Activated B cell treated with CpG ODN at 0.5 μM for 24 hours (primary cell): Measurements from ENCODE around the gene COQ3. TPM values are rescaled to one million over a fixed set of nuclear protein-coding genes. Genes with fewer than 3 reads are reported as not detected.
"Not testable (repeated sequence)": the region's sequence is repeated elsewhere in the genome, so short reads cannot be mapped to it uniquely, and the experiment has no call there.

Source experiments
- ATAC-seq: fragments of 200-7000 bp; cut with Tn5 transposase; one replicate; pipeline ENCODE4 v1.10.0; 2021; ENCODE audit warnings: low read depth, mild to moderate bottlenecking, moderate library complexity
- CTCF ChIA-PET: fragments of 350-600 bp; sonication (Branson Sonifier 250); formaldehyde crosslinking; loops from one replicate; lab custom pipeline; 2021; ENCODE audit warnings: antibody characterized with exemption; lab: Charles Lee
- POLR2A ChIA-PET: fragments of 350-600 bp; sonication (Branson Sonifier 250); formaldehyde crosslinking; loops from one replicate; lab custom pipeline; 2021; ENCODE audit warnings: antibody characterized with exemption; lab: Charles Lee
- DNase-seq: peaks from one replicate; pipeline ENCODE4 v3.0.0; 2022
- H3K27ac Mint-ChIP-seq: one replicate; pipeline ENCODE4 v1.8.0; 2020; ENCODE audit warnings: mixed read lengths
- H3K27me3 Mint-ChIP-seq: one replicate; pipeline ENCODE4 v1.8.0; 2021; ENCODE audit warnings: mixed read lengths
- H3K36me3 Mint-ChIP-seq: one replicate; pipeline ENCODE4 v1.8.0; 2021; ENCODE audit warnings: low read depth, mixed read lengths
- H3K4me1 Mint-ChIP-seq: one replicate; pipeline ENCODE4 v1.8.0; 2021; ENCODE audit warnings: mixed read lengths
- H3K4me3 Mint-ChIP-seq: one replicate; pipeline ENCODE4 v1.8.0; 2020; ENCODE audit warnings: mild to moderate bottlenecking, mixed read lengths
- H3K9me3 Mint-ChIP-seq: one replicate; pipeline ENCODE4 v1.8.0; 2020; ENCODE audit warnings: mixed read lengths
- intact Hi-C: fragments of 100-400 bp; cut with micrococcal nuclease; formaldehyde crosslinking; loops from one replicate; pipeline ENCODE4 v1.15.1; 2024
- total RNA-seq: library from RNA; stranded (reverse); gene quantifications from 2 replicates; pipeline ENCODE4 v1.2.3, GENCODE V29; 2022
- TF ChIP-seq, protein P1 (sequence below): fragments of 200-600 bp; IDR thresholded peaks from one replicate; pipeline ENCODE4 v1.8.0; 2022; ENCODE audit warnings: antibody characterized with exemption, mild to moderate bottlenecking

Gene COQ3
- total RNA-seq, 1 donor from 2014 or later = 5.6 TPM

DNA sequence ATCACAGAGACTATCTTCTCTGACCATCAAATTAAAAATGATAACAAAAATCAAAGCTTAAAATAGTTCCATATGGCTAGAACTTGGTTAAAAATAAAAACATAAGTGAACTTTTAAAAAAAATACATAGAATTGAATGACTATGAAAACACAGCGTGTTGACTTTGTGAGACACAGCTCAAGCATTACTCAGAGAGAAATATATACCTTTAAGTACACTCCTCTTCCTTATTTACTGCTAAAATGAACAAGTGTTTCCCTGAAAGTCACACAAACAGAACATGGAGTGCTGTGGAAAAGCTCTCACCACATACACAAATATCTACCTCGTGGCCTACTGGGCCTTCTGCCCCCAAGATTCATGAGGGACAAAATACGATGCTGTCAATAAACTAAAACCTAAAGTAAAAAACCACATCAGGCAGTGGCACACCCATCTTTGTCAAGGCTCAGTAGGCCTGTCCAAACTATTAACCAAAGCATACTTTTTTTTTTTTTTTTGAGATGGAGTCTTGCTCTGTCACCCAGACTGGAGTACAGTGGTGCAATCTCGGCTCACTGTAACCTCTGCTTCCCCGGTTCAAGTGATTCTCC lies 52.0 kb downstream of the COQ3 start:
- intact Hi-C loops = no loop called here
- TF ChIP-seq, protein P1, sequence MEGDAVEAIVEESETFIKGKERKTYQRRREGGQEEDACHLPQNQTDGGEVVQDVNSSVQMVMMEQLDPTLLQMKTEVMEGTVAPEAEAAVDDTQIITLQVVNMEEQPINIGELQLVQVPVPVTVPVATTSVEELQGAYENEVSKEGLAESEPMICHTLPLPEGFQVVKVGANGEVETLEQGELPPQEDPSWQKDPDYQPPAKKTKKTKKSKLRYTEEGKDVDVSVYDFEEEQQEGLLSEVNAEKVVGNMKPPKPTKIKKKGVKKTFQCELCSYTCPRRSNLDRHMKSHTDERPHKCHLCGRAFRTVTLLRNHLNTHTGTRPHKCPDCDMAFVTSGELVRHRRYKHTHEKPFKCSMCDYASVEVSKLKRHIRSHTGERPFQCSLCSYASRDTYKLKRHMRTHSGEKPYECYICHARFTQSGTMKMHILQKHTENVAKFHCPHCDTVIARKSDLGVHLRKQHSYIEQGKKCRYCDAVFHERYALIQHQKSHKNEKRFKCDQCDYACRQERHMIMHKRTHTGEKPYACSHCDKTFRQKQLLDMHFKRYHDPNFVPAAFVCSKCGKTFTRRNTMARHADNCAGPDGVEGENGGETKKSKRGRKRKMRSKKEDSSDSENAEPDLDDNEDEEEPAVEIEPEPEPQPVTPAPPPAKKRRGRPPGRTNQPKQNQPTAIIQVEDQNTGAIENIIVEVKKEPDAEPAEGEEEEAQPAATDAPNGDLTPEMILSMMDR = no peak
- H3K27ac Mint-ChIP-seq = no peak overlapping the region
- H3K9me3 Mint-ChIP-seq = no peaks in the 10 kb centered on the region
- DNase-seq (no peak), ATAC-seq (no peak)
- POLR2A ChIA-PET = no interaction called here
- no peaks in the 10 kb centered on the region for H3K36me3 Mint-ChIP-seq
- peaks cover 28% of the 10 kb centered on the region for H3K27me3 Mint-ChIP-seq
- CTCF ChIA-PET = interaction anchor here (0.6 to 1.4 kb wide), 3 partner anchors 10 to 35 kb away, joined by 3 to 4 read pairs (median 3); no protein-coding TSS in a partner anchor
- H3K4me1 Mint-ChIP-seq = no peaks in the 10 kb centered on the region
- no peak overlapping the region for H3K4me3 Mint-ChIP-seq

DNA sequence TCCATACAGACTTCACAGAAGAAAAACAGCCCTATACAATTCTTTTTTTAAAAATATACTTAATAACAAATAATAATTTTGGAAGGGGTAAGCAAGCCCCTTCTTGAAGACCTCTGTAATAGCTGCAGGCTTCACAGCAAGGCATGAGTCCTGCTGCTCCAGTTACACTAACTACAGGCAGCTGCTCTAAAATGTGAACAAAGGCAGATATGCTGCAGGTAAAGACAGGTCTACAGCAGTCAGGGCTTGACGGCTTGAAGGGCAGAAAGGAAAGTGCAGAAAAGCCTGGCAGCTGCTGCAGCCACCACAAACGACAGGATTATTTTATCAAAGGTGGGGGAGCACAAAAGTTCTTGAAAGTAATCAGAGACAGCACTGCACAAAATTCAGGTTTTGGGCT lies 55.8 kb downstream of the COQ3 start:
- ChIA-PET CTCF (interaction anchor here (1.2 kb wide), 1 partner anchor 8 kb away, joined by 3 read pairs; no protein-coding TSS in a partner anchor), POLR2A (no interaction called here)
- no peak overlapping the region for H3K27ac Mint-ChIP-seq
- TF ChIP-seq, protein P1 = no peak
- no peak overlapping the region for H3K4me3 Mint-ChIP-seq
- no peaks in the 10 kb centered on the region for H3K9me3 Mint-ChIP-seq
- peaks cover 17% of the 10 kb centered on the region for H3K27me3 Mint-ChIP-seq
- intact Hi-C loops = loop anchor here (10.0 kb wide), 1 partner anchor 57 kb away; the partner anchor contains the start of gene COQ3
- ATAC-seq (no peak), DNase-seq (no peak)
- peaks cover 4% of the 10 kb centered on the region for H3K4me1 Mint-ChIP-seq
- H3K36me3 Mint-ChIP-seq = no peaks in the 10 kb centered on the region

DNA sequence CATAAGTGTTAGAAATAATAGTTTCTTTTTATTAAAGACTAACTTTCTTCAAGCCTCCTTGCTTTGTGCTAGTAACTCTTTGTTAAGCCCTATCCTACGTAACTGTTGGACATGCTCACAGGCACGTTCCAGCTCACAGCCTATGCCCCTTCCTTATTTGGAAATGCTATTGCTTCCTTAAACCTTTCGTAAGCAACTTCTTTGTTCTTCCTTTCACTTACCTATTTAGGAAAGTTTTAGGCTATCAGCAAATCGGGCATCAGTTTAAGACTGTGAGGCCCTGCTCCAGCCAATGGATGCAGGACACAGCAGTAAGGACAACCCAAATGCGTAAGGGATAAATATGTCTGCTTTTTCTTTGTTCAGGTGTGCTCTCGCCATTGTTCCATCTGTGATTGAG lies 58.7 kb downstream of the COQ3 start:
- H3K9me3 Mint-ChIP-seq, DNase-seq, H3K36me3 Mint-ChIP-seq, POLR2A ChIA-PET, H3K27ac Mint-ChIP-seq, CTCF ChIA-PET, H3K4me3 Mint-ChIP-seq, ATAC-seq: not testable (repeated sequence)
- Mint-ChIP-seq H3K4me1 (peaks cover 12% of the 10 kb centered on the region), H3K27me3 (peaks cover 14% of the 10 kb centered on the region)
- intact Hi-C loops = loop anchor here (10.0 kb wide), 1 partner anchor 60 kb away; the partner anchor contains the start of gene COQ3

DNA sequence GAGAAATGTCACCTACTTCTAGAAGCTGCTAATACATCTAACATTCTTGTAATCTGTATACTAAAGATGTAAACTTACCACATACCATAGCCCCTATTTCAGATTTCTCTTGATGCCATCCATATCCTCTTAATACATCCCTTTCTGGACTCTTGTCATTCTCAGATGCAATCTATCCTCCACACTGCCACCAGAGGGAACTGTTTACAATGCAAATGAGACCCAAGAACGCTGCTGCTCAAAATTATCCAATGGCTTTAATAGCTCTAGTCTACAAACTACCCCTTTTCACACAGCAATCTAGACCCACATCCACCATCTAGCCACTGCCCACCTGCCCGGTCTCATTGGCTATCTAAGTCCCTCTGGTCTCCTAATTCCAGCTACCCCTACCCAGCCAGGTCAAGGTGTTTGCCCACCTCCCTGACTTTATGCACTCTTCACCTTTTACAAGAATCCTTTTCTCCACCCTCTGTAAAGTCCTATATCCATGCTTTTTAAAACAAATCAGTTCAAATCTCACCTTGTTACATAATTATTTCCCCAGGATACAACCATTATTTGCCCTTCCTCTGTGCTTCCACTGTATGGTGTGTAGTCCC lies 59.4 kb downstream of the COQ3 start:
- ATAC-seq (no peak), DNase-seq (no peak)
- no peaks in the 10 kb centered on the region for H3K36me3 Mint-ChIP-seq
- POLR2A ChIA-PET = no interaction called here
- peaks cover 14% of the 10 kb centered on the region for H3K4me1 Mint-ChIP-seq
- peaks cover 14% of the 10 kb centered on the region for H3K27me3 Mint-ChIP-seq
- H3K4me3 Mint-ChIP-seq = no peak overlapping the region
- intact Hi-C loops = loop anchor here (1.0 to 10.0 kb wide), 2 partner anchors 60 to 412 kb away; partner anchors contain the start of gene COQ3
- no peak overlapping the region for H3K27ac Mint-ChIP-seq
- TF ChIP-seq, protein P1 = no peak
- H3K9me3 Mint-ChIP-seq = no peaks in the 10 kb centered on the region
- CTCF ChIA-PET = interaction anchor here (0.9 kb wide), 1 partner anchor 36 kb away, joined by 3 read pairs; no protein-coding TSS in a partner anchor

DNA sequence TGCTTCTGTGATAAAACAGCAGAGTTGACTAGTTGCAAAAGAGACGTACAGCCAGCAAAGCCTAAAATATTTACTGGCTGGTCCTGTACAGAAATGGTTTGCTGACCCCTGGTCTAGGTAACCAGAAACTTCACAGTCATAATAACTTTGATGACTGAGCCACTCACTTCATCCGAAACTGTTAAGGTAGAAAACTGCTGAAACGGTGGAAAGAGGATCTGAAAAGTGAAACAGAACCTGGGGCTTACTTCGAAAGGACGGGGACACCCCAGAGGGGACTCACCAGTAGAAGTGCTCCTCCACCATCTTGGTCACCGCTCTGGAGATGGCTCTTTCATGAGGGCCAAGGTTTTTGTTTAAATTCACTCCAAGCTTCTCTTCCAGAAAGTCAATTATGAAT lies 60.9 kb downstream of the COQ3 start:
- TF ChIP-seq, protein P1 = no peak
- ChIA-PET POLR2A (no interaction called here), CTCF (no interaction called here)
- H3K36me3 Mint-ChIP-seq = no peaks in the 10 kb centered on the region
- H3K9me3 Mint-ChIP-seq = no peaks in the 10 kb centered on the region
- intact Hi-C loops = loop anchor here (10.0 kb wide), 1 partner anchor 62 kb away; the partner anchor contains the start of gene COQ3
- DNase-seq (no peak), ATAC-seq (peak; percentile 76)
- H3K4me3 Mint-ChIP-seq = no peak overlapping the region
- H3K27ac Mint-ChIP-seq = peak overlapping the region; percentile 8
- peaks cover 14% of the 10 kb centered on the region for H3K4me1 Mint-ChIP-seq
- H3K27me3 Mint-ChIP-seq = peaks cover 7% of the 10 kb centered on the region
